ENCODE data around the gene CREB3L1.

CREB3L1 gene, protein sequence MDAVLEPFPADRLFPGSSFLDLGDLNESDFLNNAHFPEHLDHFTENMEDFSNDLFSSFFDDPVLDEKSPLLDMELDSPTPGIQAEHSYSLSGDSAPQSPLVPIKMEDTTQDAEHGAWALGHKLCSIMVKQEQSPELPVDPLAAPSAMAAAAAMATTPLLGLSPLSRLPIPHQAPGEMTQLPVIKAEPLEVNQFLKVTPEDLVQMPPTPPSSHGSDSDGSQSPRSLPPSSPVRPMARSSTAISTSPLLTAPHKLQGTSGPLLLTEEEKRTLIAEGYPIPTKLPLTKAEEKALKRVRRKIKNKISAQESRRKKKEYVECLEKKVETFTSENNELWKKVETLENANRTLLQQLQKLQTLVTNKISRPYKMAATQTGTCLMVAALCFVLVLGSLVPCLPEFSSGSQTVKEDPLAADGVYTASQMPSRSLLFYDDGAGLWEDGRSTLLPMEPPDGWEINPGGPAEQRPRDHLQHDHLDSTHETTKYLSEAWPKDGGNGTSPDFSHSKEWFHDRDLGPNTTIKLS

DNA sequence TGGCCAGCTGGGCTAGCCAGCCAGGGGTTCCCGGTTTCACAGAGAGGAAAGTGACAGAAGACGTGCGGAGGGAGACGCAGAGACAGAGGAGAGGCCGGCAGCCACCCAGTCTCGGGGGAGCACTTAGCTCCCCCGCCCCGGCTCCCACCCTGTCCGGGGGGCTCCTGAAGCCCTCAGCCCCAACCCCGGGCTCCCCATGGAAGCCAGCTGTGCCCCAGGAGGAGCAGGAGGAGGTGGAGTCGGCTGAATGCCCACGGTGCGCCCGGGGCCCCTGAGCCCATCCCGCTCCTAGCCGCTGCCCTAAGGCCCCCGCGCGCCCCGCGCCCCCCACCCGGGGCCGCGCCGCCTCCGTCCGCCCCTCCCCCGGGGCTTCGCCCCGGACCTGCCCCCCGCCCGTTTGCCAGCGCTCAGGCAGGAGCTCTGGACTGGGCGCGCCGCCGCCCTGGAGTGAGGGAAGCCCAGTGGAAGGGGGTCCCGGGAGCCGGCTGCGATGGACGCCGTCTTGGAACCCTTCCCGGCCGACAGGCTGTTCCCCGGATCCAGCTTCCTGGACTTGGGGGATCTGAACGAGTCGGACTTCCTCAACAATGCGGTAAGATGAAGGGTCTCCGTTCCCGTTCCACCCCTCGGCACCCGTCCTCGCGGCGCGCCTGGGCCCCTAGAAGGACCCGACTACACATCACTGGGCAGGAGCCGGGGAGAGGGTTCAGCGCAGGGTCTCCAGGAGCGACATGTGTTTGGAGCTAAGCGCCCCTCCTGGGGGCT, at the start of gene CREB3L1:
Gene CREB3L1, plus strand, starts transcription at position 41 of the 765 bp plus-strand sequence. Its CDS starts 450 bp downstream, at position 491.
- TF ChIP-seq, protein P1, sequence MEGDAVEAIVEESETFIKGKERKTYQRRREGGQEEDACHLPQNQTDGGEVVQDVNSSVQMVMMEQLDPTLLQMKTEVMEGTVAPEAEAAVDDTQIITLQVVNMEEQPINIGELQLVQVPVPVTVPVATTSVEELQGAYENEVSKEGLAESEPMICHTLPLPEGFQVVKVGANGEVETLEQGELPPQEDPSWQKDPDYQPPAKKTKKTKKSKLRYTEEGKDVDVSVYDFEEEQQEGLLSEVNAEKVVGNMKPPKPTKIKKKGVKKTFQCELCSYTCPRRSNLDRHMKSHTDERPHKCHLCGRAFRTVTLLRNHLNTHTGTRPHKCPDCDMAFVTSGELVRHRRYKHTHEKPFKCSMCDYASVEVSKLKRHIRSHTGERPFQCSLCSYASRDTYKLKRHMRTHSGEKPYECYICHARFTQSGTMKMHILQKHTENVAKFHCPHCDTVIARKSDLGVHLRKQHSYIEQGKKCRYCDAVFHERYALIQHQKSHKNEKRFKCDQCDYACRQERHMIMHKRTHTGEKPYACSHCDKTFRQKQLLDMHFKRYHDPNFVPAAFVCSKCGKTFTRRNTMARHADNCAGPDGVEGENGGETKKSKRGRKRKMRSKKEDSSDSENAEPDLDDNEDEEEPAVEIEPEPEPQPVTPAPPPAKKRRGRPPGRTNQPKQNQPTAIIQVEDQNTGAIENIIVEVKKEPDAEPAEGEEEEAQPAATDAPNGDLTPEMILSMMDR (IDR thresholded peaks at IDR 0.05; ENCODE audit: insufficient read depth, missing control alignments) = no peak
- DNase-seq (ENCODE audit: insufficient read length, low spot score) (peak; percentile 47), FAIRE-seq (no peak)

DNA sequence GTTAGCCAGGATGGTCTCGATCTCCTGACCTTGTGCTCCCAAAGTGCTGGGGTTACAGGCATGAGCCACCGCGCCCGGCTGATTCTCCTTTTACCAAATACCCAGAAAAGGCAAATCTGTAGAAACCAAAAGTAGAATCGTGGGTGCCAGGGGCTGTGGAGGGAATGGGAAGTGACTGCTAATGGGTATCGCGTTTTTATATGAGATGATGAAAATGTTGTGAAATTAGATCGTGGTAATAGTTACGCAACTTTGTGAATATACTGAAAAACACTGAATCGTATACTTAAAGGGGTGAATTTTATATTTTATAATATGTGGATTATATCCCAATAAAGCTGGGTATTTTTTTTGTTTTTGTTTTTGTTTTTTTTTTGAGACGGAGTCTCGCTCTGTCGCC, 48.2 kb upstream of the CREB3L1 start:
- FAIRE-seq = no peak
- no peak for DNase-seq (ENCODE audit: insufficient read length, low spot score)
- TF ChIP-seq, protein P1 (IDR thresholded peaks at IDR 0.05; ENCODE audit: insufficient read depth, missing control alignments) = no peak

DNA sequence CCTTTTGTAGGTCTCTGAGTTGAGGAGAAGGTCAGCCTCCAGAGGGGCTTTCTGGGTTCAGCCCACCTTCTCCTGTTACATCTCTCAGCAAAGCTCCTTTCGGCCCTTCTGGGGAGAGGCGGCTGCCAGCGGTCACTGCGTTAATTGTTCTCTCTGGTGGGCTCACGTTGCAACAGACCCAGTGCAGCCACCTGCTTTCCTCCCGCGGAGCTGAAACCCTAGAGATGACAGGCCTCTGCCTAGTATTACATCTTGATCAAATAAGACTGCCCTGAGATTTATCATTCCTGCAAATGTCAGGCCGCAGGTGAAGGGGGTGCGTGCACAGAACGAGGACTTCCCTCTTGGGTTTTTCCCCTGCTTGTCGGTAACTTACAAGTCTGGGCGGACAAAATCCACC, 43.2 kb upstream of the CREB3L1 start:
- DNase-seq (ENCODE audit: insufficient read length, low spot score) = no peak
- TF ChIP-seq, protein P1 (IDR thresholded peaks at IDR 0.05; ENCODE audit: insufficient read depth, missing control alignments) = no peak
- no peak for FAIRE-seq

DNA sequence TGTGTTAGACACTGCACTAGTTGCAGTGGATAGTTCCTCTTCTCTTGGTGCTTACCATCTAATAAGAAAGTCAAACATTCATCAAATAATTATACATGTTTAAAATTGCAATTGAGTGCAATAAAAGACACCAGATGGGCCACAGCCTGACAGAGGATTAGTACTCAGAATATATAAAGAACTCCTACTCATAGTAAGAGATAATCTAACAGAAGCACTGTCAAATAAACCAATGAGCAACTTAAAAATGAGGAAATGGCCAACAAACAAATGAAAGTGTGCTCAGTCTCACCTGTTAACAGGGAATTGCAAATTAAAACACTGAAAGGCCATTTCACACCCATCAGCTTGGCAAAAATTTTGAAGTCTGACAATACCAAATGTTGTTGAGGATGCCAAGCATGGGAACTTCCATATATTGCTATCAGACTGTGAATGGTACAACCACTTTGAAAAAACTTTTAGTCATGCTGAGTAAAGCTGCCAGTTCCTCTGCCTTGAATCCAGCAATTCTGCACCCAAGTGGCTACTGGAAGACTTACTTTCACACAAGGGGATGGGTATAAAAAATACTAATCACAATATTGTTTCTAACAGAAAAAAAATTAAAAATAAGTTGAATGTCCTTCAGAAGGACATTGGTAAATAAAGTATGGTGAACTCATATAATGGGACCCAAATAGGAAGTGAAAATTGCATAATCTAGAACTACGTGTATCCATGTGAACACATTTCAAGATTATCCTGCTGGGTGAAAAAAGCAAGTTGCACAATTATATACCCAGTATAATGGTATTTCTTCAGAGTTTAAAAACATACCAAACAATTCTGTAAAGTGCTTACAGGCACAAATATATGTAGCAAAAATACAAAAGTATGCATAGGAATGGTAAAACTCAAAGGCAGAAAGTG, 41.4 kb upstream of the CREB3L1 start:
- TF ChIP-seq, protein P1 (IDR thresholded peaks at IDR 0.05; ENCODE audit: insufficient read depth, missing control alignments) = no peak
- no peak for FAIRE-seq
- DNase-seq (ENCODE audit: insufficient read length, low spot score) = no peak

DNA sequence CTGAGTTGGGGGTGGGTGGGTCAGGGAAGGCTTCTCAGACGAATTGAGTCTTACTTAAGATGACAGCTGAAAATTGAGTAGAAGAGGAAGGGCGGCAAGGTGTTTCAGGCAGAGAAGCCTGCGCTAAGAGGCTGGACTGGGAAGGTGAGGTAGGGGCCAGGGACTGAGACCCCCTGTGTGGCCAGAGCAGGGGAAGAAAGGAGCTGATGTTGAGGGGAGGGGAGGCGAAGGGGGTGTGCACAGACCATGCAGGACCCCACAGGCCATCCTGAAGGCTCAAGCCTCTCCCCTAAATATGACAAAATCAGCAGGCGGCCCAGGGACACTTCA, 40.6 kb upstream of the CREB3L1 start:
- DNase-seq (ENCODE audit: insufficient read length, low spot score) (no peak), FAIRE-seq (no peak)
- TF ChIP-seq, protein P1 (IDR thresholded peaks at IDR 0.05; ENCODE audit: insufficient read depth, missing control alignments) = no peak

DNA sequence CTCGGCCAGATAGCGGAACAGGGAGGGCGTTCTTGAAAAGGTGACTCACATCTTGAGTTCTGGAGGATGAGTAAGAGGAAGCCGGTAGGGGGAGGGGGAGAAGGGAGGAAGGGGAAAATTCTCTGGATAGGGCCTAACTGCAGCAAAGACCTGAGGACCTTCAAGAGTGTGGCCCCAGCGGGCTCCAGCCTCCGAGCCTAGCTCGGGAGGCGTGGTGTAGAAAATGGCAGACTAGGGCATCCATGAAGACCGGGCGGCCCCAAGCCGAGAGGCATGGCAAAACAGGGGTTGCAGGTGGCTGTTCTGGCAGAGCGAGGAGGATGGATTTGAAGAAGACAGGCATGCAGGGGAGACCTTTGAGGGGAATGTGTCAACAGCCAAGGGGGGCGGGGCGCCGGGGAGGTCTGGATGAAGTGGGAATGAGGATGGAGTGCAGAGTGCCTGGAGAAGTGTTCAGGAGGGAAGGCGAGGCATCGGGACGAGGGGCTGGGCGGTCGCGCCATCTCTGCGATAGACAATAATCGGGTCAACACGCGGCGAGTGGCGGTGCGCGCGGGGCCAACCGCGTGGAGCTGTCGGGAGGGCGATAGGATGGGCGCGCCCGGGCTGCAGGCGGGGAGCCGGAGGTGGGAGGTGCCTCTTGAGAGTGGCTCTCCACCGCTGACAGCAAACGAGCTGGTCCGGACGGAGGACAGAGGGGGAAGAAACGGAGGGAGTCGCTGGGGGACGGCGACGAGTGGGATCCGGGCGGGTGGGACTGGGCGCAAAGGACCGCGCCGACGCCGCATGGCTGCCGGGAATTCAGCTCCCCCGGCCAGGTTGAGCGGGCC, 40.0 kb upstream of the CREB3L1 start:
- FAIRE-seq (no peak), DNase-seq (ENCODE audit: insufficient read length, low spot score) (peak; percentile 34)
- TF ChIP-seq, protein P1 (IDR thresholded peaks at IDR 0.05; ENCODE audit: insufficient read depth, missing control alignments) = no peak
